ENCODE results near the gene VPS41.

The VPS41 gene

DNA sequence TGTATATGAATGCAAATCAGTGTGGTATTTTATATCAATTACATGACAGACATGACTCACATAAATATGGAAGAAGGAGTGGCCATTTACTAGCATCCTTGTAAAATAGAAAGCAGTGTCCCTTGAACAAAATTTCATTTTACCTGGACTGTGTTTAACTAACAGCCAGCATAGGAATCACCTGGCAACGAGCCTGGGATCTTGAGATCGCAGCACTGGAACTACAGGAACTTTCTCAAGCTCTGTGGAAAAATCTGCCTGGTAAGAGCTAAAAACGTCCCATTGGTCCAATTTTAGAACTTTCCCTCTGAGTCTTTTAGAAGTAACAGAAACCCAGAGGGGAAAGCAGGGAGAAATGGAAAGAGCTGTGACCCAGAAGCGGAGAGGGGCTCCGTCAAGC is 208.9 kb downstream of the VPS41 start:
- no peak for TF ChIP-seq CTCF (IDR thresholded peaks at IDR 0.05; ENCODE audit: low read depth, low read length)
- DNase-seq = no peak
- no peaks in the 10 kb centered on the region for H3K9me3 ChIP-seq (ENCODE audit: severe bottlenecking)
- no peak overlapping the region for H3K27ac ChIP-seq
- H3K27me3 ChIP-seq (ENCODE audit: insufficient read depth, low read depth, severe bottlenecking) = no peaks in the 10 kb centered on the region
- H3K4me3 ChIP-seq (ENCODE audit: low read depth, low read length) = no peak overlapping the region
- no peaks in the 10 kb centered on the region for H3K36me3 ChIP-seq

DNA sequence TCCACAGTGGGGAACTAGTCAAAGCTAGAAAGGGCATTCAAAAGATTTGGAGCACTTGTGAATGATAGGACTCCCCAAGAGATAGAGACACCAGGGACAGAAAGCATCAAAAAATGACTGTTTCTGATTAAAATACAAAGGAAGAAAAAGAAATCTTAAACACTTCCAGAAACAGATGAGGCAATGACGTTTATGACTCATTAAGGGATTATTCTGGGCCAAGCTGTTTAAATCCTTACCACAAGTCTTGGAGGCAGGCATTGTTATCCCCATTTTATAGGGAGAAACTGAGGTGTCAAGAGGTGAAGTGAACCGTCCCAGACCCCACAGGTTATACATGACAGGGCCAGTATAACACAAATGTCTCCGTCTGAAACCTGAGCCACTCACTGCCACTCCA is 209.5 kb downstream of the VPS41 start:
- no peak overlapping the region for H3K4me3 ChIP-seq (ENCODE audit: low read depth, low read length)
- TF ChIP-seq CTCF (IDR thresholded peaks at IDR 0.05; ENCODE audit: low read depth, low read length) = no peak
- H3K9me3 ChIP-seq (ENCODE audit: severe bottlenecking) = no peaks in the 10 kb centered on the region
- no peak for DNase-seq
- H3K36me3 ChIP-seq = no peaks in the 10 kb centered on the region
- H3K27ac ChIP-seq = no peak overlapping the region
- no peaks in the 10 kb centered on the region for H3K27me3 ChIP-seq (ENCODE audit: insufficient read depth, low read depth, severe bottlenecking)

DNA sequence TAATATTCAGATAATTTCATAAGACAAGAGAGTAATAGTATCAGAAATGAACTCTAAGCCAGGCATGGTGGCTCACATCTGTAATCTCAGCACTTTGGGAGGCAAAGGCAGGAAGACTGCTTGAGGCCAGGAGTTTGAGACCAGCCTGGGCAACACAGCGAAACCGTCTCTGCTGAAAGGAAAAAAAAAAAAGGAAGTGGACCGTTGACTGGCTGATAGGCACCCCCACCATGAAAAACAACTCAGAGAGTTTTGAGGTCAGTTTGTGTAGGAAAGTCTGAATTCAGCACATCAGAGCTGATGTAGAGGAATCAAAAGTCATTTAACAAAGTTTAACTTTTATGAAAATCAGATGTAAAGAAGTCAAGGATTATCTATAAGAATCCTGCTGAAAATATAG is 214.7 kb downstream of the VPS41 start:
- Histone ChIP-seq H3K36me3 (no peaks in the 10 kb centered on the region), H3K9me3 (ENCODE audit: severe bottlenecking) (no peaks in the 10 kb centered on the region), H3K27ac (no peak overlapping the region), H3K4me3 (ENCODE audit: low read depth, low read length) (no peak overlapping the region), H3K27me3 (ENCODE audit: insufficient read depth, low read depth, severe bottlenecking) (no peaks in the 10 kb centered on the region)
- DNase-seq = no peak
- no peak for TF ChIP-seq CTCF (IDR thresholded peaks at IDR 0.05; ENCODE audit: low read depth, low read length)

DNA sequence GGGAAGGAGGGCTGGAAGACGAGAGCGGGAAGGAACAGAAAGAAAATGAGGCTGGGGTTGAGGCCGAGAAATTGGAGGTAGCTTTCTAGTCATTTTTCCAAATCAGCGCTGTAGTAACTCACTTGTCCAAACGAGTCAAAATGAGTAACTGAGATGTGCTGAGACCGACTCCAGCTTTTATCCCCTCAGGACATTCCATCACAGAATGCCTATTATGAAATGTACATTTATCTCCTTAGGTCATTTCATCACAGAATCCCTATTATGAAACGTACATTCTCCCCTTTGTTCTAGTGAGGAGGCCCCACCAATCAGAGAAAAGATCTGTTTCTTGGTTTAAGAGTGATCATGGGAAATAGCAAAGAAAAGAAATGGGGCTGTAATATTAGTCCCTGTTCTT is 222.1 kb downstream of the VPS41 start:
- Histone ChIP-seq H3K9me3 (ENCODE audit: severe bottlenecking) (no peaks in the 10 kb centered on the region), H3K36me3 (no peaks in the 10 kb centered on the region), H3K27ac (no peak overlapping the region), H3K27me3 (ENCODE audit: insufficient read depth, low read depth, severe bottlenecking) (no peaks in the 10 kb centered on the region), H3K4me3 (ENCODE audit: low read depth, low read length) (no peak overlapping the region)
- TF ChIP-seq CTCF (IDR thresholded peaks at IDR 0.05; ENCODE audit: low read depth, low read length) = no peak
- no peak for DNase-seq

DNA sequence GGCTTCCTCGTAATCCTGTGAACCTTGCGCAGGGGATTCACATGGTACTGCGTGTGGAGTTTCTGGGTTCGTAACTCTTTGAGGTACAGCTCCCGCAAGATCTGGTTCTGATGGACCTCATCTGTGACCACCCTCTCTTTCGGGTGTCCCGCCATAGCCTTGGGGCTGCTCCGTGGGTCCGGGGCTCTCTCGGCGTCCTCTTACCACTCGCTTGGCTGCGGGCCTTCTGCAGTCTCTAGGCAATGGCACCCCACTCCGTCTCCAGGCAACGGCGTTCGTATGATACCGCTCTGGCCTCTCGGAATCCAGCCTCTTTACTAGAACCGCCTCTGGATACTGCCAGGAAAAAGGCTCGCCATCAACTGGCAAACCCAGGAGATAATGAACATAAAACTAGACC is 223.1 kb downstream of the VPS41 start:
- H3K27ac ChIP-seq = no peak overlapping the region
- no peak overlapping the region for H3K4me3 ChIP-seq (ENCODE audit: low read depth, low read length)
- TF ChIP-seq CTCF (IDR thresholded peaks at IDR 0.05; ENCODE audit: low read depth, low read length) = no peak
- no peaks in the 10 kb centered on the region for H3K27me3 ChIP-seq (ENCODE audit: insufficient read depth, low read depth, severe bottlenecking)
- no peaks in the 10 kb centered on the region for H3K36me3 ChIP-seq
- DNase-seq = no peak
- no peaks in the 10 kb centered on the region for H3K9me3 ChIP-seq (ENCODE audit: severe bottlenecking)

GRCh38 chr7:38682606-38683005 is 226.4 kb downstream of the VPS41 start:
- H3K4me3 ChIP-seq (ENCODE audit: low read depth, low read length) = no peak overlapping the region
- H3K27me3 ChIP-seq (ENCODE audit: insufficient read depth, low read depth, severe bottlenecking) = no peaks in the 10 kb centered on the region
- no peaks in the 10 kb centered on the region for H3K36me3 ChIP-seq
- H3K9me3 ChIP-seq (ENCODE audit: severe bottlenecking) = no peaks in the 10 kb centered on the region
- no peak overlapping the region for H3K27ac ChIP-seq
- TF ChIP-seq CTCF (IDR thresholded peaks at IDR 0.05; ENCODE audit: low read depth, low read length) = no peak
- DNase-seq = no peak

Measured in WERI-Rb-1 (cell line).